ENCODE measurements around the gene PCSK5. TPM values are rescaled to one million over a fixed set of nuclear protein-coding genes. Genes with fewer than 3 reads are reported as not detected.

PCSK5 gene
- total RNA-seq, 1 experiment from 2014 or later, result 7.5 TPM

DNA sequence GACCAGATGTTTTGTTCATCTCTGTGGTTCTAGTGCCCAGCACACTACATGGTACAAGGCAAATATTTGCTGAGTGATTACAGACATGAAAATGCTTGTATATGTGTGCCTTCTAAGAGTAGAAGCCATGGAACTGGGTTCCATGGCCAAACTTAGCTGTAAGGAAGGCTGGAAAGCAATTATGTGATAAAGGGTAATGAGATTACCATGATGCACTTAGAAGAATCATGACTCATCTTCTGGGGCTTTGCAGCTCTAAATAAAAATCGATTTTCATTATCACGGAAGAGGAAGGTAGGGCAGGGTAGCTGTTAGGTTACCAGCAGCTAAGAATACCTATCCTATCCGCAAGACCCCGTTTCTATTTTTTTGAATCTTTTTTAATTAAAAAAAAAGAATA is 475.8 kb downstream of the PCSK5 start:
- Histone ChIP-seq H2BK5ac (ENCODE audit: insufficient read length, low read length) (no peak overlapping the region), H2BK15ac (ENCODE audit: low read depth, low read length) (no peak overlapping the region), H3K9me3 (ENCODE audit: control insufficient read depth, low read depth, low read length) (no peaks in the 10 kb centered on the region), H3K23ac (ENCODE audit: insufficient read length, low read depth, low read length) (no peak overlapping the region), H3K79me2 (ENCODE audit: insufficient read depth, low read length) (no peaks in the 10 kb centered on the region), H3K4me1 (ENCODE audit: insufficient read depth, low read length) (peaks cover 3% of the 10 kb centered on the region; the same call in 1 of the 2 replicates), H3K27ac (ENCODE audit: insufficient read length, low read depth, low read length) (no peak overlapping the region), H3K9ac (ENCODE audit: extremely low read depth, insufficient read length, low read length) (no peak overlapping the region), H4K8ac (replicated peaks; ENCODE audit: insufficient read length, low read depth, low read length) (no peak overlapping the region), H2BK20ac (ENCODE audit: low read depth, low read length, poor library complexity, severe bottlenecking) (no peak overlapping the region), H3K18ac (ENCODE audit: insufficient read length, low read depth, low read length) (no peak overlapping the region), H3K4me2 (ENCODE audit: insufficient read depth, insufficient read length, low read length) (no peak overlapping the region), H4K5ac (ENCODE audit: insufficient read length, low read depth, low read length) (no peak overlapping the region), H2AFZ (ENCODE audit: low read length) (no peak overlapping the region), H2BK120ac (ENCODE audit: low read depth, low read length, poor library complexity, severe bottlenecking) (no peak overlapping the region), H3K4ac (ENCODE audit: low read depth, low read length) (no peak overlapping the region), H3K79me1 (ENCODE audit: insufficient read depth, low read depth, low read length, poor library complexity, severe bottlenecking) (no peaks in the 10 kb centered on the region), H3K23me2 (ENCODE audit: insufficient read length, low read depth, low read length, poor library complexity, severe bottlenecking) (no peaks in the 10 kb centered on the region), H4K91ac (ENCODE audit: insufficient read length, low read depth, low read length) (no peak overlapping the region), H3K27me3 (ENCODE audit: insufficient read depth, low read length) (no peaks in the 10 kb centered on the region), H3K56ac (ENCODE audit: insufficient read length, low read depth, low read length) (no peak overlapping the region), H4K20me1 (ENCODE audit: control insufficient read depth, insufficient read depth, insufficient read length) (no peaks in the 10 kb centered on the region), H3K14ac (ENCODE audit: insufficient read depth, low read length) (no peak overlapping the region), H2AK5ac (ENCODE audit: insufficient read length, low read length) (no peak overlapping the region), H2BK12ac (ENCODE audit: insufficient read length, low read depth, low read length) (no peak overlapping the region), H3T11ph (ENCODE audit: low read length) (no peak overlapping the region)
- Mint-ChIP-seq H3K36me3 (ENCODE audit: insufficient read depth in 1 of 3, low read depth in 3 of 3) (no peaks in the 10 kb centered on the region), H3K9me3 (peaks cover 0 to 3% of the 10 kb centered on the region in 2 experiments; a peak in 1 of 5 replicates), H3K27ac (no peak overlapping the region), H3K27me3 (ENCODE audit: low read depth) (no peaks in the 10 kb centered on the region), H3K4me1 (peaks cover 16 to 19% of the 10 kb centered on the region in 2 experiments), H3K4me3 (no peak overlapping the region)
- no CpG with 5 or more reads among the region's 4 CpGs for WGBS (ENCODE audit: extremely low coverage, insufficient read length, low lambda C conversion rate)
- TF ChIP-seq, protein P1, sequence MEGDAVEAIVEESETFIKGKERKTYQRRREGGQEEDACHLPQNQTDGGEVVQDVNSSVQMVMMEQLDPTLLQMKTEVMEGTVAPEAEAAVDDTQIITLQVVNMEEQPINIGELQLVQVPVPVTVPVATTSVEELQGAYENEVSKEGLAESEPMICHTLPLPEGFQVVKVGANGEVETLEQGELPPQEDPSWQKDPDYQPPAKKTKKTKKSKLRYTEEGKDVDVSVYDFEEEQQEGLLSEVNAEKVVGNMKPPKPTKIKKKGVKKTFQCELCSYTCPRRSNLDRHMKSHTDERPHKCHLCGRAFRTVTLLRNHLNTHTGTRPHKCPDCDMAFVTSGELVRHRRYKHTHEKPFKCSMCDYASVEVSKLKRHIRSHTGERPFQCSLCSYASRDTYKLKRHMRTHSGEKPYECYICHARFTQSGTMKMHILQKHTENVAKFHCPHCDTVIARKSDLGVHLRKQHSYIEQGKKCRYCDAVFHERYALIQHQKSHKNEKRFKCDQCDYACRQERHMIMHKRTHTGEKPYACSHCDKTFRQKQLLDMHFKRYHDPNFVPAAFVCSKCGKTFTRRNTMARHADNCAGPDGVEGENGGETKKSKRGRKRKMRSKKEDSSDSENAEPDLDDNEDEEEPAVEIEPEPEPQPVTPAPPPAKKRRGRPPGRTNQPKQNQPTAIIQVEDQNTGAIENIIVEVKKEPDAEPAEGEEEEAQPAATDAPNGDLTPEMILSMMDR (conservative IDR thresholded peaks at IDR 0.05), result no peak
- no peak for DNase-seq

Measured in H9 (cell line).